ENCODE results near the gene MYH14. TPM values are rescaled to one million over a fixed set of nuclear protein-coding genes. Genes with fewer than 3 reads are reported as not detected.

MYH14 gene
- total and polyA plus RNA-seq, 2 of the 8 experiments (the other 6 are each of a cell fraction or from before 2014, with no cell fraction given) = 17.3 to 28.6 TPM

DNA sequence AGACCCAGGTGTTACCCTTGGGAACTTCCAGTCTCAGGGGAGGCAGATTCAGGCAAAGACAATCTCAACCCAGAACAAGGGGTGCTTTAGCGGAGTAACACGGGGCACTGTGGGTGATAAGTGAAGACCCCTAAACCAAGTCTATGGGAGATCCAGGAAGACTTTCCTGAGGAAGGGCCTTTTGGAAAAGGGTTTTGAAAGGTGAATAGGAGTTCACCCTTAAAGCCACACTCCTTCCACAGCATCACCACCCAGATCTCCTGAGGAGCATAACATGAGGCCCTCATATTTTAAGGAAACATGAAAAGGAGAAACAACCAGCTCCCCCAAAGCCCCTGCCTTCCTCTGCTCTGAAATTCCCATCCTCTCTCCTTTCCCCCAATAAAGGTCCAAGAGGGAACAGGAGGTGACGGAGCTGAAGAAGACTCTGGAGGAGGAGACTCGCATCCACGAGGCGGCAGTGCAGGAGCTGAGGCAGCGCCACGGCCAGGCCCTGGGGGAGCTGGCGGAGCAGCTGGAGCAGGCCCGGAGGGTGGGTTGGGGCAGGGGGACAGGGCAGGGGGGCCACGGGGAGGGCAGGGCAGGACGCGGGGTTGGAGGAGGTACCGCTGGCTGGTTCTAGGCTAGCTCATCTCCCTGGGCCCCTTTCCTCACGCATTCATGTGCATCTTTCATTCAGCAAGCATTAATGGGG is 73.1 kb downstream of the MYH14 start (continued):
- no peak for TF ChIP-seq CBX8 (IDR thresholded peaks at IDR 0.05; ENCODE audit: borderline replicate concordance, low read depth, low read length)
